ENCODE data around the gene RAB17. TPM values are rescaled to one million over a fixed set of nuclear protein-coding genes. Genes with fewer than 3 reads are reported as not detected.
A peak's percentile ranks its signal among the peaks of the same experiment; 100 is the strongest.

Gene RAB17
- 0.11 TPM for polyA plus RNA-seq (2013, experiment 1 of 2; ENCODE audit: insufficient read length)
- polyA plus RNA-seq (2013, experiment 2 of 2; ENCODE audit: insufficient read length): 0.38 TPM

- peak; percentile 21 for DNase-seq
Measured at GRCh38 chr2:237590272-237591140, at the start of gene RAB17. RAB17 (minus strand) TSS chr2:237590734; CDS start chr2:237586154, 4,580 bp downstream.

DNA sequence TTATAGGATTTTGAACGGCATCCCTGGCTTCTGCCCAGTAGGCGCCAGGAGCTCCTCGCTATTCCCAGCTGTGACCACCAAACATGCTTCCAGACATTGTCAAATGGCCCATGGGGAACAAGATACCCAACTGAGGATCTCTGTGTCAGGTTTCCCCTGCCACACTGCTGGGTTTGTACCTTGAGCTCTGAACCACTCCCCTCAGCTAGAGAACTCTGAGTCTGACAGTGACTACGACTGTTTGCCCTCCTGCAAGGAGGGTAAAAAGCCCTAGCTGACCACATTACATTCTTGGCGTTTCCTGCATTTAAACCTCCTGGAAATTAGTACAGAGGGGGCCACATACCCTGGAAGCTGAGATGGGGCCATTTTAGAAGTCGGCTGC is 49.3 kb upstream of the RAB17 start:
- DNase-seq: peak; percentile 36

- DNase-seq: no peak
Measured at GRCh38 chr2:237639052-237639835, 48.7 kb upstream of the RAB17 start.

GRCh38 chr2:237638176-237638575 is 47.6 kb upstream of the RAB17 start:
- no peak for DNase-seq

GRCh38 chr2:237637429-237638135 is 47.0 kb upstream of the RAB17 start:
- no peak for DNase-seq

DNA sequence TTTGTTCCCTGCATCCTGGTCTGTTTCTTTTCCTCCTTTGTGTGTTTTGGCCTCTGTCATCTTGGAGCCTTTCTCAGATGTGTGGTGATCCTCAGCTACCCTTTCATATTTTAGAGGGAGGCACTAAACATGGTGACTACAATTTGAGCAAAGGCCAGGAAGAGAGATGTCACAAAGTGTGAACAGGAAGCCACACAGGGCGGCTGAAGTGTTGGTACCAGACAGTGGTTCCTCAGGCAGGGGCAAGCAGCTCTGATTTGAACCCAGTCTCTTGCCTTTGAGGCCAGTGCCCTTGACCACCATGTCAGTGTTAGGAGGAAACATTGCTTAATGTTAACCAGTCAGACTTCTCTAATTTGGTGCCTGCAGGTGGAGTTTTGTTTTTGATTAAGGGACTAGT is 46.0 kb upstream of the RAB17 start:
- no peak for DNase-seq

DNA sequence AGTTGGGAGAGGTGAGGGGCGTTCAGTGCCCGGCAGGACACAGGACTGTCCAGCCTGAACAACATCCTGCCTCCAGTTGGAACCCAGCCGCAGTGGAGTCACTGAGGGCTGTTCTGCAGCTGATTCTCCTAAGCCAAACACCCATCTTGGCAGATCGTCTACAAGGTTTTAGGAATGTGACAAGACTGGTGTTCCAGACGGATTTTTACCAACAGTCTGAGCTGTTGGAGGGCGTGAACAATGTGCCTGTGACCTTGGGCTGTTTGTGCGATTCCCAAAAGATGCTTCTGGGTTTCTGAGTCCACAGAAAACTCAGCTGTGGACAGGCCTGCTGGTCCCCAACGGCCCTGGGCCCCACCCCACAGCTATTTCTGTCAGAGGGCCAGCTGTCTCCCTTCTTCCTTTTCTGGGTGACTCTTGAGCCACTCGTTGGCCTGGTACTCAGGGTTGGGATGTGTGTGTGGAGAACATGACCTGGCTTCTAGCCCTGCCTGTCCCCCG is 42.6 kb upstream of the RAB17 start:
- no peak for DNase-seq

DNA sequence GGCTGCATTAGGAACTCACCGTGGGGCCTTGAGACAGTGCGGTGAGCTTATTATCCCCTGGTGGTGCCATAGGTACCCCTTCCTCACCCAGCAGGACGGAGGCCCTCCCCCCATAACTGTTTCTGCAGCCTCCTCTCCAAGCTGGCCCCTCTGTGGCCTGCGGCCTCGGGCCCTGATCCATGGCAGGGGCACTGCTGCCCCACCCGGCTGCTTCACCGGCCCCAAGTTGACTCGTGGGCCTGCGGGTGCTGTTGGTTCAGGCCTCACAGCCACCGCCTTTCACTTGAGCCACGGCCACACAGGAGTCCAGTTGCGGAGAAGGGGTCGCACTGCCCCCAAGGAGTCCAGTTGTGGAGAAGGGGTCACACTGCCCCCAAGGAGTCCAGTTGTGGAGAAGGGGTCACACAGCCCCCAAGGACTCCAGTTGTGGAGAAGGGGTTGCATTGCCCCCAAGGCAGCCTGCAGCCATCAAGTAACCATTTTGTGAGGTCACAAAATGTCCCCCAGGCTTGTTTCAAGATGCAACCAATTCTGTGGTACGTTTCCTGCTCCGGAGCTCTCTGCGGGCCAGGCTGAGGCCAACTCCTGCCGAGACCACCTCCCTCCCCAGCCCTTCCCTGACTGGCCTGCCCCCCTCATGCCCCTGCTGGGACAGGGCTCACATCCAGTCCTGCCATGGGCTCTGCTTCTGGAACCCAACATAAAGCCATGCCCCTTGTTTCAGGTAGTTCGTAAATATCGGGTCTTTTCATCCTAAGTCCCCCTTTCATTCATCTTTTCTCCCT is 41.5 kb upstream of the RAB17 start:
- no peak for DNase-seq

DNA sequence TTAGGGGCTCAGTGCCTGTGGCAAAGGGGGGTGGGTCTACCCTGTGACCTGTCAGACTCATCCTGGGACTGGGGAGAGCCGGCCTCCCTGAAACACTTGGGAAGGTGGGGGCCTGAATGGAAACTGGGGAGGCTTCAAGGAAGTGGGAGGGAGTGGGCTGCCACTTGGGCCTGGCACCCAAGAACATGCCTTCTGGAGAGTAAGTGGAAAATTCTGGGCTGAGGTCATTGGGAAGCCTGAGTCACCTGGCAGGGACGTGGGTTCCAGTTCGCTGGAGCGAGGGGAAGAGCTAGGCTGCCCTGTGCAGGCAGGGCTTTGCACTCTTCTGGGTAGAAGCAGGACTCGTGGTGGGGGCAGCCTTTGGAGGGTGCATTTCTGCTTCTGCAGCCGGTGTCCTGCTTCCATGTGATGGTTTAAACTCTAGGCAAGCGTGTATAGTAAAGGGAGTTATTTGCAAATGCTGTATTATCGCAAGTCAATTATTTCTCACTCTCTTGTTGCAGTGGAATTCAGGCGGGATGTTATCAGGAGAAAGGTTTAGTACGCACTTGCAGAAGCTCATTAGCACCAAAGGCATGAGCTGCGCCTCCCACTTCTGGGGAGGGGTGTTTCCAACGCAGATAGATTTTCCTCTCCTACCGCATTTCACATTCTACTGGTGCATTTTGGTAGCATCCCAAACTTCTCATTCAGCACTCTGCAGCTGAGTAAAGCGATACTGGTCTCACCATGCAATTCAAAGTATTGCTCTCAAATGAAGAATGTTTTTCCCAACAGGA is 40.7 kb upstream of the RAB17 start:
- no peak for DNase-seq

GRCh38 chr2:237630216-237631000 is 39.9 kb upstream of the RAB17 start:
- DNase-seq: no peak

GRCh38 chr2:237629739-237630138 is 39.2 kb upstream of the RAB17 start:
- peak; percentile 61 for DNase-seq

GRCh38 chr2:237629188-237629534 is 38.6 kb upstream of the RAB17 start:
- peak; percentile 53 for DNase-seq

DNA sequence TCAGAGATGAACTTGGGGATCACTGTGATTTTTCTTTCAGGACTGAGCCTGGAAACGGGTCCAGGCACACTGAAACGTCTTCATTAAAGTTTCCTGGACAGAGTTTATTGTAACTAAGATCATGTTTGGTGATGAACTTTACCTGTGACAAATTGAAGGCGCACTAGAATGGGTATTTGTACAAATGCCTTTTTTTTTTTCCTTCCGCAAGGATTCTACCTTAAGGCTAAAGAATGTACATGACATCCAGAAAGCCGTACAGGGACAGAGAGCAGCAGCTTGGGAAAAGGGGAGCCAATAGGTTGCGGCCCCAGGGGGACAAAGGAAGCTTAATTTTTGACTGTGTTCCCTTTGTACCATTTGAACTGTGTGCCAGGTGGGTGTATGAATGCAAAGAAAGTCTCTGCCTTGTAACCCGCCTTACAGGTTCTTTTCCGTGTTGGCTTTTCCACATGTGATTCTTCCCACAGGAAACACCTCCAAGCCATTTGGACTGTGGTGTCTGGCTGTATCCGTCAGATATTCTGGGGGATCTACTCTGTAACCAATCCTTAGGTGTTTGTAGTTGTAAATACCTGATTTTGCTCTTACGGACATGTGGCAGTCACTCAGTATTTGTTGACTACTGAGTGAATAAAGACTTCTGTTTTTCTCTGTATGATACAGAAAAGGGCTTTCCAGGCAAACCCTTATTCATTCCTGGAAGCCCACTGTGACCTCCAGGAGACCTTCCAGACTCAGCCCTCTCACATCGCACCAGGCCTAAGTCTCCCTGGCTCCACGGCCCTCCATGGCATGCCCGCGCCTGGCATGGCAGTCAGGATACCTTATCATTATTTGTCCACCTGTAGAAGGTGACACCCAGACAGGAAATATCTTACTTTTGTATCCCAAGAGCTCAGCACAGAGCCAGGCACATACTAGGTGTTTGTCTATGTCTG is 38.0 kb upstream of the RAB17 start:
- no peak for DNase-seq

- DNase-seq: peak; percentile 50
Measured at GRCh38 chr2:237627441-237628246, 37.1 kb upstream of the RAB17 start, which contains the start of gene LRRFIP1. LRRFIP1 (plus strand) TSS chr2:237627587; CDS start chr2:237627645, 58 bp downstream.

DNA sequence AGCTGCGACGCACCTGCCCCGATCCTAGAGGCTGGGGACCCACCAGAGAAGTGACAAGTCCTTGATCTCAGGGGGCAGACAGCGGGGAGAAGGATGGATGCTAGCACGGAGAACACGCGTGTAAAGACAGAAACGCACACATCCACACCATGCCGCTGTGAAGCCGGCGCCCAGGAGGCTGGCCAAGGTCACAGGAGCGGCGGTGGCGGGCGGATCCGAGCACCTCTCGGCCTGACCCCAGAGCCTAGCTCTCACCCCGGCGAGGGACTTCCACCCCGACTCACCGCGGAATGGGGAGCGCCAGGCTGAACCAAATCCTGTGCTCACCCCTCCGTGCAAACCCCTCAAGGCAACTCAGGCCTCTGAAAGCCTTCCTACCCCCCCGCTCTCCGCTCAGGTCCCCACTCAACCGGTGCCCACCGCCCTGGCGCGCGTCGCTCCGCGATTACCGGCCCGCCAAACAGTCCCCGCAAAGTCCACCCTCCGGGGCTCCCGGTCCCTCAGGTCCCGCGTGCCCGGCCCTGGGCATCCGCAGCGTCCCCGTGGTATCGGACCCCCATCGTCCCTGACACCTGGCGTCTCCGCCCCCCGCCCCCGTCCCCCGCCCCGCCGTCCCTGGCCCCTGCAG is 36.4 kb upstream of the RAB17 start:
- DNase-seq: no peak

DNA sequence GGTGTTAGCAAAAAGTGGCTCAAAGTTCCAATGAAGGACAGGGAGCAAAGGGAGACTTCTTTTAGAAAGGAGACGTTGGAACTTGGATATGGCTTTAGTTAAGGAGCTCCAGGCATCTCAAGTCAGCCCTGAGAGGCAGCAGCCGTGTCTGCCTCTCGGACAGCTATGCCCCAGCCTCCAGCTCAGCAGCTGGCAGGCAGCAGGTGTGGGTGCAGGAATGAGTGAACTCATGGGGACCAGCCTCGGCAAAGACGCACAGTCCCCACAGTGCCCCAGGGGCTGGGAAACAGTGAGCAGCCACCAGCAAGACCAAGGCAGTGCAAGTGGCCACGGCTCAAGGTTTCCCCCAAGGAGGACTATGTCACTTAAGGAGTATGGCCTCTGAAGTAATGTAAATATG is 35.2 kb upstream of the RAB17 start:
- no peak for DNase-seq

GRCh38 chr2:237625216-237625705 is 34.7 kb upstream of the RAB17 start:
- DNase-seq: no peak
